Heart right ventricle (tissue), 16 donors: Measurements from ENCODE around the gene G6PD. TPM values are rescaled to one million over a fixed set of nuclear protein-coding genes. Genes with fewer than 3 reads are reported as not detected.

ENCODE experiments used
- ATAC-seq, 8 donors: fragments of 200-7000 bp; cut with Tn5 transposase; one replicate each; pipeline ENCODE4 v1.9.1; 2020; ENCODE audit warnings: mild to moderate bottlenecking in 8 of 8, moderate library complexity in 8 of 8, moderate number of reproducible peaks in 1 of 8
- DNase-seq, 2 donors: peaks; one replicate each; pipeline ENCODE4 v3.0.0-alpha.2; 2020
- H3K27ac ChIP-seq, 10 donors: fragments of 200-600 bp; sonication (generic) in 2 of 10; one replicate each; pipeline versions ENCODE4 v1.5.0 to v1.8.0; 2020 to 2022; ENCODE audit warnings: mild to moderate bottlenecking in 3 of 10
- H3K27me3 ChIP-seq, 7 donors: fragments of 200-600 bp; one replicate each; pipeline ENCODE4 v1.8.0; 2021 to 2022; ENCODE audit warnings: mild to moderate bottlenecking in 2 of 7
- H3K36me3 ChIP-seq, 9 donors: fragments of 200-600 bp; sonication (generic) in 1 of 9; one replicate each; pipeline versions ENCODE4 v1.5.0 to v1.8.0; 2020 to 2022; ENCODE audit warnings: mild to moderate bottlenecking in 2 of 9
- H3K4me1 ChIP-seq, 9 donors: fragments of 200-600 bp; sonication (generic) in 1 of 9; one replicate each; pipeline versions ENCODE4 v1.5.0 to v1.8.0; 2020 to 2022; ENCODE audit warnings: mild to moderate bottlenecking in 4 of 9
- H3K4me3 ChIP-seq, 10 donors: fragments of 200-600 bp; sonication (generic) in 2 of 10; one replicate each; pipeline versions ENCODE4 v1.5.0 to v1.8.0; 2020 to 2022; ENCODE audit warnings: mild to moderate bottlenecking in 7 of 10, moderate library complexity in 2 of 10
- H3K9me3 ChIP-seq, 11 donors: fragments of 200-600 bp in 10 of 11; sonication (generic) in 2 of 11; one replicate each; pipeline versions ENCODE4 v1.5.0 to v1.8.0; 2013 to 2022; ENCODE audit warnings: mild to moderate bottlenecking in 2 of 11, control low read depth in 1 of 11, moderate library complexity in 1 of 11
- WGBS, 2 donors: extraction: QIAGEN DNeasy Blood & Tissue Kit; methylation state at CpG; one replicate each; pipeline ENCODE4 v1.1.7; 2013; ENCODE audit warnings: inconsistent platforms in 1 of 2; 5-methylcytosine and 5-hydroxymethylcytosine counted together
- intact Hi-C, 10 donors: fragments of 100-400 bp; cut with DNase I; formaldehyde crosslinking; loops; one replicate each; pipeline versions ENCODE4 v1.11.1 to v1.14.2; 2022
- polyA plus RNA-seq, 2 donors: library from polyadenylated mRNA; stranded (reverse); fragments of 200-250 nt; gene quantifications; one replicate each; pipeline ENCODE4 v1.2.3, GENCODE V29; 2013
- total RNA-seq, 10 donors: library from RNA; stranded (reverse); fragmentation: NEBNext Ultra II Directional in 3 of 10; extraction: Animal tissue kit (Norgen Biotek cat#: 25700) in 3 of 10; gene quantifications; one replicate each; pipeline versions ENCODE4 v1.2.1 to v1.2.4, GENCODE V29; 2021 to 2023
- TF ChIP-seq, protein P1 (sequence below), 9 donors: fragments of 200-600 bp; sonication (generic) in 2 of 9; IDR thresholded peaks; one replicate each; pipeline versions ENCODE4 v1.5.0 to v1.8.0; 2021 to 2022; ENCODE audit warnings: antibody characterized with exemption in 9 of 9, mild to moderate bottlenecking in 5 of 9, moderate library complexity in 1 of 9
- donor health status: Arrhythmogenic right ventricular cardiomyopathy.
- donor health status: ischemic (EF 13 %, LVEDD 7.1; RV severe dilation, severe dysfunction).
- donor health status: healthy with polysubstance abuse.
- donor health status: DM: no; HTN: yes; CAD: no.
- donor health status: DM: no; HTN: no; CAD: no.
- donor health status: ischemic (EF 25% LVEDD 6.9; RV normal size, moderate dysfunction).
- donor health status: ischemic (EF 25% LVEDD 5.7; RV mildly dilated, moderate dysfunction).
- donor health status: healthy.
- donor health status: DM: yes; HTN: yes; CAD: no.
- donor health status: Ischemic cardiomyopathy.
- donor health status: ischemic (EF 35%, LVEDD 5.7; RV mildly dilated, moderate dysfunction).
- donor health status: nonischemic (EF 11% LVEDD 7.7; RV severe dilation, severe dysfunction).
- donor health status: DM: yes; HTN: yes; CAD: no.
- donor health status: PGD.
- donor health status: ischemic (EF 29% LVEDD 5.4; RV normal size, mild dysfunction).
- donor health status: nonischemic (EF 23%, LVEDD 6.1; RV moderate dilation, normal function).

The G6PD gene
- total and polyA plus RNA-seq, 12 donors = 5.0 to 20.9 (median 9.7) TPM

GRCh38 chrX:154489182-154489581 lies 57.5 kb downstream of the G6PD start:
- Histone ChIP-seq H3K4me1 (peaks cover 0 to 35% (median 22%) of the 10 kb centered on the region in 9 donors), H3K36me3 (peaks cover 0 to 22% (median 0%) of the 10 kb centered on the region in 9 donors), H3K27me3 (no peaks in the 10 kb centered on the region), H3K9me3 (peaks cover 0 to 5% (median 0%) of the 10 kb centered on the region in 11 donors), H3K27ac (peak overlapping the region in 2 of 10 donors; percentile 94 to 95), H3K4me3 (peak overlapping the region in 9 of 10 donors; percentile 61 to 86 (median 67))
- WGBS, 2 donors = 92 to 97% methylated on average over 3 to 4 of the region's 4 CpGs
- ATAC-seq (no peak), DNase-seq (no peak)
- TF ChIP-seq, protein P1, sequence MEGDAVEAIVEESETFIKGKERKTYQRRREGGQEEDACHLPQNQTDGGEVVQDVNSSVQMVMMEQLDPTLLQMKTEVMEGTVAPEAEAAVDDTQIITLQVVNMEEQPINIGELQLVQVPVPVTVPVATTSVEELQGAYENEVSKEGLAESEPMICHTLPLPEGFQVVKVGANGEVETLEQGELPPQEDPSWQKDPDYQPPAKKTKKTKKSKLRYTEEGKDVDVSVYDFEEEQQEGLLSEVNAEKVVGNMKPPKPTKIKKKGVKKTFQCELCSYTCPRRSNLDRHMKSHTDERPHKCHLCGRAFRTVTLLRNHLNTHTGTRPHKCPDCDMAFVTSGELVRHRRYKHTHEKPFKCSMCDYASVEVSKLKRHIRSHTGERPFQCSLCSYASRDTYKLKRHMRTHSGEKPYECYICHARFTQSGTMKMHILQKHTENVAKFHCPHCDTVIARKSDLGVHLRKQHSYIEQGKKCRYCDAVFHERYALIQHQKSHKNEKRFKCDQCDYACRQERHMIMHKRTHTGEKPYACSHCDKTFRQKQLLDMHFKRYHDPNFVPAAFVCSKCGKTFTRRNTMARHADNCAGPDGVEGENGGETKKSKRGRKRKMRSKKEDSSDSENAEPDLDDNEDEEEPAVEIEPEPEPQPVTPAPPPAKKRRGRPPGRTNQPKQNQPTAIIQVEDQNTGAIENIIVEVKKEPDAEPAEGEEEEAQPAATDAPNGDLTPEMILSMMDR (IDR thresholded peaks at IDR 0.05) = no peak
- intact Hi-C loops = no loop called here

GRCh38 chrX:154488336-154489075 lies 58.1 kb downstream of the G6PD start:
- no peak overlapping the region for H3K4me3 ChIP-seq
- no peak for ATAC-seq
- TF ChIP-seq, protein P1 (IDR thresholded peaks at IDR 0.05) = no peak
- H3K36me3 ChIP-seq = peaks cover 0 to 25% (median 0%) of the 10 kb centered on the region in 9 donors
- no peaks in the 10 kb centered on the region for H3K27me3 ChIP-seq
- H3K27ac ChIP-seq = no peak overlapping the region
- WGBS, 2 donors = 88 to 94% methylated on average over 12 to 20 of the region's 20 CpGs
- peaks cover 0 to 5% (median 0%) of the 10 kb centered on the region in 11 donors for H3K9me3 ChIP-seq
- peaks cover 0 to 39% (median 27%) of the 10 kb centered on the region in 9 donors for H3K4me1 ChIP-seq
- intact Hi-C loops = no loop called here
- no peak for DNase-seq

DNA sequence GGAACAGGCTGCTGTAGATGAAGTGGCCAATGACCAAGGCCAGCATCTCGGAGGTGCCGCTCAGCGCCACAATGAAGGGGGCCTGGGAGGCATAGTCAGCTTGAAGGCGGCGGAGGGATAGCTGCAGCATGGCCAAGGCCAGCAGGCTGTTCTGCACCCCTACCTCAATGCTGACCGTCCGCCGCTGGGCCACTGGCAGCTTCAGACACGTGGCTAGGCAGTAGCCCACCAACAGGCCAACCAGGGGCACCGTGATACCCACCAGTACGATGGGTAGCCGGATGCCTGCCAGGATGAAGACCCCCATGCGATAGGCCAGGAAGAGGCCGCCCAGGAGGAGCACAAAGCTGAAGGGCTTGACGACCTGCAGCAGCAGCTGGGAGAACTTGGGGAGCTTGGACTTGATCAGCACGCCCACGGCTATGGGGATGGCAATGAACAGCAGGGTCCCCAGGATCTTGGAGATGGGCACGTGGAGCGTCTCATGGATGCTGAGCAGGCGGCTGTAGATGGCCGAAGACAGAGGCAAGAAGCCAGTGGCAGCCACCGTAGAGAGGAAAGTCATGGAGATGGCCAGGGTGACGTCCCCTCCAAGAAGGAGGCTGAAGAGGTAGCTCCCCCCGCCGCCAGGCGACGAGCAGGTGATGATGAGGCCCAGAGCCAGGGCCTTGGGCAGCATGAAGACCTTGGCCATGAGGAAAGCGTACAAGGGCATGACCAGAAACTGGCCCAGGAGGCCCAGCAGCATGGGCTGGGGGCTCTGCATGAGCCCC lies 58.9 kb downstream of the G6PD start:
- 93 to 94% methylated on average over 25 to 28 of the region's 28 CpGs for WGBS, 2 donors
- no peak for ATAC-seq
- Histone ChIP-seq H3K4me3 (peak overlapping the region in 2 of 10 donors; percentile 48 to 68), H3K27ac (peak overlapping the region in 6 of 10 donors; percentile 78 to 93 (median 83)), H3K36me3 (peaks cover 0 to 25% (median 0%) of the 10 kb centered on the region in 9 donors), H3K27me3 (no peaks in the 10 kb centered on the region), H3K9me3 (peaks cover 0 to 5% (median 0%) of the 10 kb centered on the region in 11 donors), H3K4me1 (peaks cover 0 to 39% (median 27%) of the 10 kb centered on the region in 9 donors)
- DNase-seq = no peak
- intact Hi-C loops = no loop called here
- TF ChIP-seq, protein P1 (IDR thresholded peaks at IDR 0.05) = no peak
